Peyer's patch (tissue), 4 donors: Measurements from ENCODE around the gene PCYT1A.

Experiments used
- CTCF ChIP-seq, 6 experiments: fragments of 450-650 bp in 4 of 6; fragments of 200-600 bp in 2 of 6; sonication (generic) in 1 of 6; IDR thresholded peaks; one replicate each; pipeline ENCODE4 v1.5.1; 2017 to 2019; ENCODE audit warnings: antibody characterized with exemption in 6 of 6, mild to moderate bottlenecking in 3 of 6, moderate library complexity in 1 of 6
- POLR2A ChIP-seq, 2 donors: fragments of 450-650 bp; IDR thresholded peaks; one replicate each; pipeline ENCODE4 v1.5.1; 2017; ENCODE audit warnings: antibody characterized with exemption in 2 of 2, mild to moderate bottlenecking in 2 of 2, moderate library complexity in 2 of 2

- TF ChIP-seq CTCF (IDR thresholded peaks at IDR 0.05) = no peak
- no peak for TF ChIP-seq POLR2A (IDR thresholded peaks at IDR 0.05)
Measured at GRCh38 chr3:196225763-196226364, 61.7 kb downstream of the PCYT1A start.
